GM21723 (cell line): ENCODE data around the gene PCDHGB3.
"Not testable (repeated sequence)": the region's sequence is repeated elsewhere in the genome, so short reads cannot be mapped to it uniquely, and the experiment has no call there.

ENCODE experiments used
- ATAC-seq: cut with Tn5 transposase; IDR thresholded peaks from one replicate; pipeline ENCODE4 v1.9.1; 2021; ENCODE audit warnings: mild to moderate bottlenecking, moderate library complexity; ENCODE audit not compliant: unreplicated experiment

Gene PCDHGB3

GRCh38 chr5:141389153-141390042 is 19.4 kb downstream of the PCDHGB3 start:
- no peak for ATAC-seq

GRCh38 chr5:141392429-141393198 is 22.6 kb downstream of the PCDHGB3 start, which contains the start of gene PCDHGA8:
PCDHGA8 (plus strand) TSS chr5:141392633; CDS start chr5:141392814, 181 bp downstream.
- no peak for ATAC-seq

- ATAC-seq, result no peak
Measured at GRCh38 chr5:141393267-141393666, 23.2 kb downstream of the PCDHGB3 start.

GRCh38 chr5:141394401-141395187 is 24.6 kb downstream of the PCDHGB3 start:
- ATAC-seq, result not testable (repeated sequence)

- peak; percentile 99 for ATAC-seq
Measured at GRCh38 chr5:141397756-141398551, 27.9 kb downstream of the PCDHGB3 start, which contains the start of gene PCDHGB5. PCDHGB5 (plus strand) TSS chr5:141397947; CDS start chr5:141398128, 181 bp downstream.

DNA sequence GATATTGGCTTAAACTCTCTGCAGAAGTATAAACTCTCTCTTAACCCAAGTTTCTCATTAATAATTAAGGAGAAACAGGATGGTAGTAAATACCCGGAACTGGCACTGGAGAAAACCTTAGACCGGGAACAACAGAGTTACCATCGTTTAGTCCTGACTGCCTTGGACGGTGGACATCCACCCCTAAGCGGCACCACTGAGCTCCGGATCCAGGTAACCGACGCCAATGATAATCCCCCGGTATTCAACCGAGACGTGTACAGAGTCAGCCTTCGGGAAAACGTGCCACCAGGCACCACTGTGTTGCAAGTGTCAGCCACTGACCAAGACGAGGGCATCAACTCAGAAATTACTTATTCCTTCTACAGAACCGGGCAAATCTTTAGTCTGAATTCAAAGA is 28.6 kb downstream of the PCDHGB3 start:
- ATAC-seq, result no peak

DNA sequence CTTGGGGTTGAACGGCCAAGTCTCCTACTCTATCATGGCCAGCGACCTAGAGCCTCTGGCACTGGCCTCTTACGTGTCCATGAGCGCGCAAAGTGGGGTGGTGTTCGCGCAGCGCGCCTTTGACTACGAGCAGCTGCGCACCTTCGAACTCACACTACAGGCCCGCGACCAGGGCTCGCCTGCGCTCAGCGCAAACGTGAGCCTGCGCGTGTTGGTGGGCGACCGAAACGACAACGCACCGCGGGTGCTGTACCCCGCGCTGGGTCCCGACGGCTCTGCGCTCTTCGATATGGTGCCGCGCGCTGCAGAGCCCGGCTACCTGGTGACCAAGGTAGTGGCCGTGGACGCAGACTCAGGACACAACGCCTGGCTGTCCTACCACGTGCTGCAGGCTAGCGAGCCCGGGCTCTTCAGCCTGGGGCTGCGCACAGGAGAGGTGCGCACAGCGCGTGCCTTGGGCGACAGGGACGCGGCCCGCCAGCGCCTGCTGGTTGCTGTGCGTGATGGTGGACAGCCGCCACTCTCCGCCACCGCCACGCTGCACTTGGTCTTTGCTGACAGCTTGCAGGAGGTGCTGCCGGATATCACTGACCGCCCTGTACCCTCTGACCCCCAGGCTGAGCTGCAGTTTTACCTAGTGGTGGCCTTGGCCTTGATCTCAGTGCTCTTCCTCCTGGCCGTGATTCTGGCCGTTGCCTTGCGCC is 29.7 kb downstream of the PCDHGB3 start:
- no peak for ATAC-seq

- ATAC-seq, result no peak
Measured at GRCh38 chr5:141402553-141403243, 32.7 kb downstream of the PCDHGB3 start, which contains the start of gene PCDHGA9. PCDHGA9 (plus strand) TSS chr5:141402778; CDS start chr5:141402953, 175 bp downstream.

DNA sequence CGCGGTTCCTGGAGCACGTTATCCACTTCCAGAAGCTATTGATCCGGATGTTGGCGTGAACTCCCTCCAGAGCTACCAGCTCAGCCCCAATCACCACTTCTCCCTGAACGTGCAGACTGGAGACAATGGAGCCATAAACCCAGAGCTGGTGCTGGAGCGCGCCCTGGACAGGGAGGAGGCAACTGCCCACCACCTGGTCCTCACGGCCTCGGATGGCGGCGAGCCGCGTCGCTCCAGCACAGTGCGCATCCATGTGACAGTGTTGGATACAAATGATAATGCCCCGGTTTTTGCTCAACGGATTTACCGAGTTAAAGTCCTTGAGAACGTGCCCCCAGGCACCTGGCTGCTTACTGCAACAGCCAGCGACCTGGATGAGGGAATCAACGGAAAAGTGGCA is 33.3 kb downstream of the PCDHGB3 start:
- no peak for ATAC-seq

DNA sequence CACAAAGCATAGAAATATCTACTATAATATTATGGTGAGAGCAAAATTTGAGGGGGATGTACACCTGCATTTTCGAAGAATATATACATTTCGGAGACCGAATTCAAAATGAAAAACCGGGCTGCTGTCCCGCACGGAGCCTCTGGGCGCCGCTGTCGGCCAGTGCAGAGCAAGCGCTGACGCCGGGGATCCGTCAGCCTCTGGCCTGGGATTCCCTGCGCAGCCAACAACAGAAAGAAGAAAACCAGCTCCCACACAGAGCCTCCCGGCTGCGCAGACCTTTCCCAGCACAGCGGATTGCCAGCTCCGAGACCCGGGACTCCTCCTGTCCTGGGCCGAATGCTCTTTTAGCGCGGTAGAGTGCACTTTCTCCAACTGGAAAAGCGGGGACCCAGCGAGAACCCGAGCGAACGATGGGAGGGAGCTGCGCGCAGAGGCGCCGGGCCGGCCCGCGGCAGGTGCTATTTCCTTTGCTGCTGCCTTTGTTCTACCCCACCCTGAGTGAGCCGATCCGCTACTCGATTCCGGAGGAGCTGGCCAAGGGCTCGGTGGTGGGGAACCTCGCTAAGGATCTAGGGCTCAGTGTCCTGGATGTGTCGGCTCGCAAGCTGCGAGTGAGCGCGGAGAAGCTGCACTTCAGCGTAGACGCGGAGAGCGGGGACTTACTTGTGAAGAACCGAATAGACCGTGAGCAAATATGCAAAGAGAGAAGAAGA is 37.9 kb downstream of the PCDHGB3 start, which contains the start of gene PCDHGB6:
PCDHGB6 (plus strand) TSS at position 232 of the 716 bp plus-strand sequence; CDS start at position 414, 182 bp downstream.
- not testable (repeated sequence) for ATAC-seq

GRCh38 chr5:141409598-141410306 is 39.7 kb downstream of the PCDHGB3 start:
- ATAC-seq, result no peak

GRCh38 chr5:141411575-141411974 is 41.5 kb downstream of the PCDHGB3 start:
- ATAC-seq, result no peak

DNA sequence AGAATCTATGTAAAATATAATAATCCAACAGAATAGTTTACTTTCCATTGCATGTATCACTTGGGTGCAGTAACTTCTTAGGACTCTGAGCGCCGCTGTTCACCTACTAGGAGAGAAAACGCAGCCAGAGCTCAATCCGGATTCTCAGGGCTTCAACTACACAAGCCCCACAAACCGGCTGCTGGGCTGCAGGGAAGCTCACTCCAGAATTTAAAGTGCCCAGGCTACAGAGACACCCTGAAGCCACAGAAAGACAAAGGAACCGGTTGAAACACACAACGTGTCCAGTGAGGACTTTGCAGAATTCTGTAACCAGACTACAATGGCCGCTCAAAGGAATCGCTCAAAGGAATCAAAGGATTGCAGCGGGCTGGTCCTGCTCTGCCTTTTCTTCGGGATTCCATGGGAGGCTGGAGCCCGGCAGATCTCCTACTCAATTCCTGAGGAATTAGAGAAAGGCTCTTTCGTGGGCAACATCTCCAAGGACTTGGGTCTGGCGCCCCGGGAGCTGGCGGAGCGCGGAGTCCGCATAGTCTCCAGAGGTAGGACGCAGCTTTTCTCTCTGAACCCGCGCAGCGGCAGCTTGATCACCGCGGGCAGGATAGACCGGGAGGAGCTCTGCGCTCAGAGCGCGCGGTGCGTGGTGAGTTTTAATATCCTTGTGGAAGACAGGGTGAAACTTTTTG is 43.0 kb downstream of the PCDHGB3 start, which contains the start of gene PCDHGA10:
PCDHGA10 (plus strand) TSS at position 134 of the 686 bp plus-strand sequence; CDS start at position 323, 189 bp downstream.
- ATAC-seq, result peak; percentile 78

DNA sequence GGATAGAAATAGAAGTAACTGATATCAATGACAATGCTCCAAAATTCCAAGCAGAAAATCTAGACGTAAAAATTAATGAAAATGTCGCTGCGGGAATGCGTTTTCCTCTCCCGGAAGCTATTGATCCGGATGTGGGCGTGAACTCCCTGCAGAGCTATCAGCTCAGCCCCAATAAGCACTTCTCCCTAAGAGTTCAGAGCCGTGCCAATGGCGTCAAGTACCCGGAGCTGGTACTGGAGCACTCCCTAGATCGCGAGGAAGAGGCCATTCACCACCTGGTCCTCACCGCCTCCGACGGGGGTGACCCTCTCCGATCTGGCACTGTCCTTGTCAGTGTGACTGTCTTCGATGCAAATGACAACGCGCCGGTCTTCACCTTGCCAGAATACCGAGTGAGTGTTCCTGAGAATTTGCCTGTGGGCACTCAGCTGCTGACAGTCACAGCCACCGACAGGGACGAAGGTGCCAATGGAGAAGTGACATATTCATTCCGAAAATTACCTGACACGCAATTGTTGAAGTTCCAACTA is 43.6 kb downstream of the PCDHGB3 start:
- ATAC-seq, result no peak

GRCh38 chr5:141414548-141415274 is 44.7 kb downstream of the PCDHGB3 start:
- not testable (repeated sequence) for ATAC-seq

DNA sequence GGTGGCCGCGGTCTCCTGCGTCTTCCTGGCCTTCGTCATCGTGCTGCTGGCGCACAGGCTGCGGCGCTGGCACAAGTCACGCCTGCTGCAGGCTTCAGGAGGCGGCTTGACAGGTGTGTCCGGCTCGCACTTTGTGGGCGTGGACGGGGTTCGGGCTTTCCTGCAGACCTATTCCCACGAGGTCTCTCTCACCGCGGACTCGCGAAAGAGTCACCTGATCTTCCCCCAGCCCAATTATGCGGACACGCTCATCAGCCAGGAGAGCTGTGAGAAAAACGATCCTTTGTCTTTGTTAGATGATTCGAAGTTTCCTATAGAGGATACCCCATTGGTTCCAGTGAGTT is 45.2 kb downstream of the PCDHGB3 start:
- ATAC-seq, result not testable (repeated sequence)
